GM23248 (cell line): ENCODE results near the gene OCIAD1.

ENCODE experiments used
- EZH2 ChIP-seq: fragments of 200-600 bp; sonication (generic); IDR thresholded peaks from 2 replicates; pipeline ENCODE4 v1.6.1; 2018; ENCODE audit warnings: antibody characterized with exemption, mild to moderate bottlenecking; ENCODE audit not compliant: insufficient read depth, poor library complexity, severe bottlenecking
- EZH2phosphoT487 ChIP-seq: fragments of 200-600 bp; sonication (generic); IDR thresholded peaks from 2 replicates; pipeline ENCODE4 v1.6.1; 2018; ENCODE audit warnings: antibody characterized with exemption, moderate library complexity, mild to moderate bottlenecking, low read depth; ENCODE audit not compliant: insufficient read depth

DNA sequence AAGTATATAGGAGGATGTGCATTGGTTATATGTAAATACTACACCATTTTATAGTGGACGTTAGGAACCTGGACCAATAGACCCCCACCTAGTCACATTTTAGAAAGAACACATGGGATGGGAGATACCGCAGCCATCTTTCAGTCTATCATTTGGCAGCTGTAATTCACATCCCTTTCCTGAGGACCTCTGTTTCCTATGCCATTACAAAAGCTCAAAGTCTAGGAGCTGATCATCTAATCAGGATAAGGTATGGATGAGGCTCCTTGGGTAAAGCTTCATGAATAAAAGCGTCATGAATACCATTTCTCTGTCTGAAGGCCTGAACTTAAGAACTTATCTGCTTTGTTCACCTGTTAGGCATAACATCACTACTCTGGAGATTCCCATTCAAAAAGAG lies 31.1 kb downstream of the OCIAD1 start:
- TF ChIP-seq EZH2phosphoT487 (no peak), EZH2 (no peak)
